Neutrophil (primary cell): ENCODE results near the gene C1S.

Source experiments
- H3K27ac ChIP-seq: fragments of 200-600 bp; sonication (generic); 2 replicates; pipeline ENCODE4 v1.5.1; 2016; ENCODE audit warnings: mild to moderate bottlenecking, moderate library complexity
- H3K27me3 ChIP-seq: fragments of 200-600 bp; sonication (generic); 2 replicates; pipeline ENCODE4 v1.6.0; 2016; ENCODE audit warnings: mild to moderate bottlenecking
- H3K36me3 ChIP-seq: fragments of 200-600 bp; sonication (generic); 2 replicates; pipeline ENCODE4 v1.5.1; 2017
- H3K4me1 ChIP-seq, 2 experiments: fragments of 200-600 bp in 1 of 2; sonication (generic) in 1 of 2; 1 replicate in 1 of 2; 2 replicates in 1 of 2; pipeline versions ENCODE4 v1.5.1 to v1.6.1; 2013 to 2016; ENCODE audit warnings: low read depth in 1 of 2, low read length in 1 of 2, mild to moderate bottlenecking in 1 of 2, moderate library complexity in 1 of 2; ENCODE audit not compliant: control insufficient read depth in 1 of 2, insufficient read depth in 1 of 2
- H3K4me3 ChIP-seq, 2 experiments: fragments of 200-600 bp in 1 of 2; sonication (generic) in 1 of 2; 1 replicate in 1 of 2; 2 replicates in 1 of 2; pipeline ENCODE4 v1.5.1; 2013 to 2016; ENCODE audit warnings: low read depth in 1 of 2, low read length in 1 of 2, mild to moderate bottlenecking in 1 of 2, moderate library complexity in 1 of 2
- H3K9me3 ChIP-seq: fragments of 200-600 bp; sonication (generic); 2 replicates; pipeline ENCODE4 v1.5.1; 2016
- TF ChIP-seq, protein P1 (sequence below): fragments of 200-600 bp; sonication (generic); IDR thresholded peaks from 2 replicates; pipeline ENCODE4 v1.5.1; 2016; ENCODE audit warnings: antibody characterized with exemption

Gene C1S

DNA sequence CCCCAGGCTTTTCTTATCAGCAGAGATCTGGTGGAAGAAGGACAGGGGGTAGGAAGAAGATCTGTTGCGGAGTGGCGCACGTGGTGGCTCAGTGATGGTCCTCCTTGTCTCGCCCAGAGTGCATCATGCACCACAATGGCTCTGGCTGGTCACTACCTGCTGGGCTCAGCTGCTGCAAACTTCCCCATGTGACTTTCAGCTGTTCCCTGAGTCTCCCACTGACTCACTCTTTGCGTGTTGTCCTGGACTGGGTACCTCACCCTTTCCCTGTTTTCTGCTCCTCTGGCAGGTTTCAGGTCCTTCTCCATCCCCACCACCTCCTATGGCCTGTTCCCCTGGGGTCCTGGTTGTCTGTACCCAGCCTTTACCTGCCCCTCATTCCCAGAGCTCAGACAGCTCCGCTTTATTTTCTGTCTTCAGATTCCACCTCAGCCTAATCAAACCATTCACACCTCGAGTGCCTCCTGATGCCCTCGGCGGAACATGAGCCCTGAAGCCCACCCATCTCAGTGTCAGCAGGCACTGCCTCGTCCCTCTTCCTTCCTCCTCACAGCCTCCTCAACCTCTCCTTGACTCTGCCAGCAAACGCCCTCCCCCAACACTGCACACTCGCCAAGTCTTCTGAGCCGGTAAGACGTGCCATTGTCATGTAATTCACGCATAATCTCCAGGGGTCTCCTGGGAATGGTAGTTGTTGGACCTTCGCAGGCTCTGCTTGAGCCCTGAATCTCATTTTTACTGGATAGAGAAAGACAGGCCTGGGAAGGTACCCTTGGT lies 29.9 kb downstream of the C1S start:
- Histone ChIP-seq H3K4me1 (peaks cover 11 to 17% of the 10 kb centered on the region in 2 experiments), H3K27ac (no peak overlapping the region), H3K4me3 (no peak overlapping the region), H3K27me3 (no peaks in the 10 kb centered on the region), H3K36me3 (peaks cover 2% of the 10 kb centered on the region), H3K9me3 (no peaks in the 10 kb centered on the region)
- TF ChIP-seq, protein P1, sequence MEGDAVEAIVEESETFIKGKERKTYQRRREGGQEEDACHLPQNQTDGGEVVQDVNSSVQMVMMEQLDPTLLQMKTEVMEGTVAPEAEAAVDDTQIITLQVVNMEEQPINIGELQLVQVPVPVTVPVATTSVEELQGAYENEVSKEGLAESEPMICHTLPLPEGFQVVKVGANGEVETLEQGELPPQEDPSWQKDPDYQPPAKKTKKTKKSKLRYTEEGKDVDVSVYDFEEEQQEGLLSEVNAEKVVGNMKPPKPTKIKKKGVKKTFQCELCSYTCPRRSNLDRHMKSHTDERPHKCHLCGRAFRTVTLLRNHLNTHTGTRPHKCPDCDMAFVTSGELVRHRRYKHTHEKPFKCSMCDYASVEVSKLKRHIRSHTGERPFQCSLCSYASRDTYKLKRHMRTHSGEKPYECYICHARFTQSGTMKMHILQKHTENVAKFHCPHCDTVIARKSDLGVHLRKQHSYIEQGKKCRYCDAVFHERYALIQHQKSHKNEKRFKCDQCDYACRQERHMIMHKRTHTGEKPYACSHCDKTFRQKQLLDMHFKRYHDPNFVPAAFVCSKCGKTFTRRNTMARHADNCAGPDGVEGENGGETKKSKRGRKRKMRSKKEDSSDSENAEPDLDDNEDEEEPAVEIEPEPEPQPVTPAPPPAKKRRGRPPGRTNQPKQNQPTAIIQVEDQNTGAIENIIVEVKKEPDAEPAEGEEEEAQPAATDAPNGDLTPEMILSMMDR, result no peak

DNA sequence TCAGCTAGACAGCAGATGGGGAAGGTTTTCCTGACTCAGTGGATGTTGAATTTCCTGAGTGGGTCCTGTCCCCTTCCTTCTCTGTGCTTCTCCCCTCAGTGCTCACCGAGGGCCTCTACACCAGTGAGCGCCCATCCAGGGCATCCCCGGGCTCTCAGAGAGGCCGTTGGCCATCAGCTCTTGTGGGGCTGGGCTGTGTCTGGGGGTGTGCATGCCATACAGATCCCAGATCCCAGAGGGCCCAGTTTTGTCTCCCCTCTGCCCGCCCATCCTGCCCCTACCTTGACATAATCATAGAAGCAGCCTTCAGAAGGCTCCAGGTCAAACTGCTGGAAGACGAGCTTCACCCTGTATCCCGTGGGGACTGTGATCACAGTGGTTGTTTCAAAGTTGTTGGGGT lies 30.7 kb downstream of the C1S start:
- no peak overlapping the region for H3K27ac ChIP-seq
- TF ChIP-seq, protein P1, result no peak
- no peak overlapping the region for H3K4me3 ChIP-seq
- H3K27me3 ChIP-seq, result no peaks in the 10 kb centered on the region
- no peaks in the 10 kb centered on the region for H3K9me3 ChIP-seq
- peaks cover 9% of the 10 kb centered on the region for H3K36me3 ChIP-seq
- H3K4me1 ChIP-seq, result peaks cover 11 to 19% of the 10 kb centered on the region in 2 experiments

DNA sequence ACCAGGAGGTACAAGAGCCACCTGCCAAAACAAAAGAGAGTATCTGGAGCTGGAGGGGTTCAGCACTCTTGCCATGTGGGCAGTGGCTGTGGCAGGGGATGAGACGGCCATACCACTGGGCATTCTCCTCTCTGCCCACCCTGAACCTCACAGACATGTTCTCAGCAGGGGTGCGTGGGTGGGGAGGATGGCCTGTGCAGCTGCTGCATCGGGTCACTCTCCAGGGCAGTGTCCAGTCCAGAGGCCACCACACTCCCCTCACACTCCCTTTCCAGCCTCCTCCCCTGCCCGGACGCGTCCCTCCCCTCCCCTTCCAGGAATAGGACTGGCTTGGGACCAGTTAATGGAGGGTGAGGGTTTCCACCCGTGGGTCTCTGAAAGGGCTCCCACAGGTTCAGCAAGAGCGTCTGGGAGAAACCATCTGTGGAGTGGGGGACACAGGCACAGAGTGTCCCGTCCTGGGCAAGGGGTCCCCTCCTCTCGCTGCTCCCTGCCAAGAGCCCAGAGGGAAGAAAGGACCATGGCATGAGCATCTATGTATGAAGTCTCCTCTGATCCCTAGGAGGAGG lies 31.2 kb downstream of the C1S start:
- no peaks in the 10 kb centered on the region for H3K9me3 ChIP-seq
- H3K36me3 ChIP-seq, result peaks cover 15% of the 10 kb centered on the region
- TF ChIP-seq, protein P1, result no peak
- peak overlapping the region; percentile 51 to 59 for H3K4me3 ChIP-seq
- H3K27ac ChIP-seq, result peak overlapping the region; percentile 52
- no peaks in the 10 kb centered on the region for H3K27me3 ChIP-seq
- H3K4me1 ChIP-seq, result peaks cover 11 to 19% of the 10 kb centered on the region in 2 experiments

DNA sequence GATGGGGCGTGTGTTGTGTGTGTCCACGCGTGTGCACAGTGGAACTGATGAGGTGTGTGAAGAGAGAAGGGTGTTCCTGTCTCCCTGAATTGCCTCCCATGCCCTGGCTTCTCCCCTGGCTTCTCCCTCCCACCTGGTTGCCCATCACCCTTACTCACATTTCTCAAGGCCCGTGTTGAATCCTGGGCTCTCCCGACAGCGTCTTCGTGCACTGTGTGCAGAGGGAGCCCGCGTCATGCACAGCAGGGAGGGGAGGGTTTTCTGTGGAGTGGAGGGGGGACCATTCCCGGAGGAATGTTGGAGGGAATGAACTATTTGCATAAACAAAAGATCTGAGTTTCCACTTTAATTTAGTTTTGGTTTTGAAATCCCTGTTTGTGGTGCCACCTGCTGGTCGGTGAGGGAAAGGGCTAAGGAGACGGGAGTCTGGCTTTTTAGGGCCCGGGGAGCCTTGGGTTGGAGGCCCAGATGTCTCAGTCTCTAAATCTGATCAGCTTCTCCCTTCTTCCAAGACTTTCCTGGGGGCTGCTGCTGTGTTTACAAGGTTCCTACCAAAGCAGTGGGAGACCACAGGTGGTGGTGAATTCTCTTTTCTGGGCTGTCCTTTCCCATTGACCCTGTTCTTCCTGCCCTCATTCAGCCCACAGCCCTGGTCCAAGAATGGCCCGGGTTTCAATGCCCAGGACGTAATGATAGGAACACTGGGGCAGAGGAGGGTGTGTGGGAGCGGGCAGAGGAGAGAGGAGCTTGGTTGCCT lies 31.9 kb downstream of the C1S start, which contains the start of gene C1R:
Gene C1R, minus strand, starts transcription at position 217 of the 757 bp plus-strand sequence. Its CDS starts 57 bp downstream, at position 160.
- Histone ChIP-seq H3K4me3 (peak within 1 kb of the TSS; percentile 51 to 59), H3K9me3 (no peaks in the 10 kb centered on the region), H3K36me3 (peaks cover 22% of the 10 kb centered on the region), H3K4me1 (peaks cover 11 to 19% of the 10 kb centered on the region in 2 experiments), H3K27ac (peak within 1 kb of the TSS; percentile 52), H3K27me3 (no peaks in the 10 kb centered on the region)
- TF ChIP-seq, protein P1, result peak; percentile 85

DNA sequence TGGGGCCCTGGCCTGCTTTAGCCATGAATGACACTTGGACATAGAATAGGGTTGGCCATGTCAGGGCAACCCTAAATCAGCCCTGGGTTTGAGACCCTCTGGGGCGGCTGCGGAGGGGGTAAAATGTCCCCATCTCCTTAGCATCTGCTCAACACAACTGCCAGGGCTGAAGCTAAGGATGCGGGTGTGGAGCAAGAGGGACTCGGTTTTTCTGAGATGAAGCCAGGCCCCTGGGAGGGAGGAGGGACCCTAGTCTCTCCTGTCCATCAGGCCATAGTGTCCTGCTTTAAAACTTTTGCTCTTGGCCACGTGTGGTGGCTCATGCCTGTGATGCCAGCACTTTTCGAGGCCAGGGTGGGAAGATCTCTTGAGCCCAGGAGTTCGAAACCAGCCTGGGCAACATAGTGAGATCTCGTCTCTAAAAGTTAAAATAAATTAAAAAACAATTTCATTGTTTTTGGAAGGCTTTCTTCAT lies 32.5 kb downstream of the C1S start:
- Histone ChIP-seq H3K36me3 (peaks cover 28% of the 10 kb centered on the region), H3K4me1 (peaks cover 11 to 19% of the 10 kb centered on the region in 2 experiments), H3K27me3 (no peaks in the 10 kb centered on the region), H3K4me3 (no peak overlapping the region), H3K27ac (peak overlapping the region; percentile 52), H3K9me3 (no peaks in the 10 kb centered on the region)
- TF ChIP-seq, protein P1, result no peak
